CD14-positive monocyte (primary cell): Measurements from ENCODE around the gene UGT1A9. TPM values are rescaled to one million over a fixed set of nuclear protein-coding genes. Genes with fewer than 3 reads are reported as not detected.

Experiments used
- DNase-seq, 3 donors: peaks; one replicate each; pipeline ENCODE4 v3.0.0-alpha.2; 2011 to 2022
- H2AFZ ChIP-seq: 2 replicates; pipeline ENCODE4 v1.6.0; 2012; ENCODE audit warnings: mild to moderate bottlenecking, low read depth, low read length, inconsistent platforms; ENCODE audit not compliant: insufficient read depth, poor library complexity, severe bottlenecking
- H3K27ac ChIP-seq, 2 donors: 1 replicate in 1 of 2; 2 replicates in 1 of 2; pipeline ENCODE4 v1.5.1; 2012 to 2013; ENCODE audit warnings: low read length in 2 of 2, control low read depth in 1 of 2, inconsistent platforms in 1 of 2, low read depth in 1 of 2, mild to moderate bottlenecking in 1 of 2
- H3K27me3 ChIP-seq, 2 donors: one replicate each; pipeline versions ENCODE4 v1.6.0 to v1.6.1; 2011 to 2013; ENCODE audit warnings: low read length in 2 of 2; ENCODE audit not compliant: control insufficient read depth in 2 of 2, insufficient read depth in 2 of 2
- H3K36me3 ChIP-seq, 2 donors: replicated peaks in 1 of 2; 1 replicate in 1 of 2; 2 replicates in 1 of 2; pipeline versions ENCODE4 v1.5.1 to v1.6.1; 2012 to 2013; ENCODE audit warnings: low read length in 2 of 2, control low read depth in 1 of 2, inconsistent platforms in 1 of 2, mild to moderate bottlenecking in 1 of 2; ENCODE audit not compliant: insufficient read depth in 2 of 2, control insufficient read depth in 1 of 2
- H3K4me1 ChIP-seq, 2 donors: 1 replicate in 1 of 2; 2 replicates in 1 of 2; pipeline versions ENCODE4 v1.5.1 to v1.6.1; 2012 to 2013; ENCODE audit warnings: low read length in 2 of 2, control low read depth in 1 of 2, inconsistent platforms in 1 of 2, mild to moderate bottlenecking in 1 of 2, moderate library complexity in 1 of 2; ENCODE audit not compliant: insufficient read depth in 2 of 2, control insufficient read depth in 1 of 2
- H3K4me2 ChIP-seq: replicated peaks from 2 replicates; pipeline ENCODE3; 2012; ENCODE audit warnings: low read length, moderate library complexity, mild to moderate bottlenecking; ENCODE audit not compliant: poor library complexity, severe bottlenecking; ENCODE audit errors: extremely low read depth
- H3K4me3 ChIP-seq, 3 experiments: fragments of 200-600 bp in 1 of 3; sonication (generic) in 1 of 3; replicated peaks in 1 of 3; 1 replicate in 2 of 3; 2 replicates in 1 of 3; pipeline ENCODE4 v1.5.1; 2011 to 2013; ENCODE audit warnings: low read length in 3 of 3, mild to moderate bottlenecking in 3 of 3, control low read depth in 2 of 3, low read depth in 2 of 3, inconsistent platforms in 1 of 3, moderate library complexity in 1 of 3
- H3K79me2 ChIP-seq: 2 replicates; pipeline ENCODE4 v1.6.0; 2012; ENCODE audit warnings: mild to moderate bottlenecking, control low read depth, inconsistent platforms, low read length, moderate library complexity; ENCODE audit not compliant: insufficient read depth
- H3K9ac ChIP-seq: 2 replicates; pipeline ENCODE4 v1.6.0; 2017; ENCODE audit warnings: low read length, mild to moderate bottlenecking; ENCODE audit not compliant: insufficient read depth, poor library complexity, severe bottlenecking
- H3K9me3 ChIP-seq, 2 donors: replicated peaks in 1 of 2; 1 replicate in 1 of 2; 2 replicates in 1 of 2; pipeline versions ENCODE4 v1.5.1 to v1.6.1; 2012 to 2013; ENCODE audit warnings: low read length in 2 of 2, control low read depth in 1 of 2; ENCODE audit not compliant: control insufficient read depth in 1 of 2, insufficient read depth in 1 of 2
- H4K20me1 ChIP-seq: 2 replicates; pipeline ENCODE4 v1.6.0; 2012; ENCODE audit warnings: mild to moderate bottlenecking, low read length, control low read depth, moderate library complexity; ENCODE audit not compliant: insufficient read depth
- H3K27ac Mint-ChIP-seq, 7 donors: one replicate each; pipeline ENCODE4 v1.8.0; 2020; ENCODE audit warnings: mild to moderate bottlenecking in 7 of 7, mixed read lengths in 7 of 7, moderate library complexity in 6 of 7, inconsistent platforms in 2 of 7
- H3K27me3 Mint-ChIP-seq, 3 donors: one replicate each; pipeline ENCODE4 v1.8.0; 2021 to 2022; ENCODE audit warnings: low read depth in 3 of 3, mild to moderate bottlenecking in 3 of 3, mixed read lengths in 3 of 3, moderate library complexity in 3 of 3, inconsistent platforms in 1 of 3
- H3K36me3 Mint-ChIP-seq, 2 donors: one replicate each; pipeline ENCODE4 v1.8.0; 2020; ENCODE audit warnings: mixed read lengths in 2 of 2, inconsistent platforms in 1 of 2, mild to moderate bottlenecking in 1 of 2
- H3K4me1 Mint-ChIP-seq: one replicate; pipeline ENCODE4 v1.8.0; 2020; ENCODE audit warnings: mild to moderate bottlenecking, mixed read lengths
- H3K4me3 Mint-ChIP-seq, 2 donors: one replicate each; pipeline ENCODE4 v1.8.0; 2020; ENCODE audit warnings: mild to moderate bottlenecking in 2 of 2, mixed read lengths in 2 of 2, moderate library complexity in 1 of 2
- H3K9me3 Mint-ChIP-seq, 7 donors: one replicate each; pipeline ENCODE4 v1.8.0; 2020 to 2022; ENCODE audit warnings: mixed read lengths in 7 of 7, mild to moderate bottlenecking in 6 of 7, moderate library complexity in 6 of 7, inconsistent platforms in 2 of 7
- CTCF ChIP-seq: fragments of 200-600 bp; IDR thresholded peaks from one replicate; pipeline ENCODE4 v1.8.0; 2022; ENCODE audit warnings: antibody characterized with exemption, mild to moderate bottlenecking
- WGBS: methylation state at CpG from one replicate; pipeline ENCODE4 v1.1.5; 2013; ENCODE audit warnings: missing lambda C conversion rate; ENCODE audit not compliant: insufficient coverage; 5-methylcytosine and 5-hydroxymethylcytosine counted together
- intact Hi-C, 2 donors: fragments of 100-400 bp; cut with micrococcal nuclease; formaldehyde crosslinking; loops; one replicate each; pipeline versions ENCODE4 v1.15.0 to v1.15.1; 2023
- polyA plus RNA-seq, 3 donors: library from polyadenylated mRNA; depleted of rRNA in 1 of 3; unstranded in 2 of 3; stranded (reverse) in 1 of 3; fragments of 300-500 nt in 2 of 3; fragments of >200 nt in 1 of 3; fragmentation: Illumina TruSeq in 2 of 3; gene quantifications; 1 replicate in 2 of 3; 2 replicates in 1 of 3; pipeline ENCODE4 v1.2.3, GENCODE V29; 2012 to 2021

UGT1A9 gene
- polyA plus RNA-seq, 3 donors: not detected

DNA sequence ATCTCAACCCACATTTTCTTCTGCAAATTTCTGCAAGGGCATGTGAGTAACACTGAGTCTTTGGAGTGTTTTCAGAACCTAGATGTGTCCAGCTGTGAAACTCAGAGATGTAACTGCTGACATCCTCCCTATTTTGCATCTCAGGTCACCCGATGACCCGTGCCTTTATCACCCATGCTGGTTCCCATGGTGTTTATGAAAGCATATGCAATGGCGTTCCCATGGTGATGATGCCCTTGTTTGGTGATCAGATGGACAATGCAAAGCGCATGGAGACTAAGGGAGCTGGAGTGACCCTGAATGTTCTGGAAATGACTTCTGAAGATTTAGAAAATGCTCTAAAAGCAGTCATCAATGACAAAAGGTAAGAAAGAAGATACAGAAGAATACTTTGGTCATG is 96.4 kb downstream of the UGT1A9 start:
- Mint-ChIP-seq H3K4me1 (no peaks in the 10 kb centered on the region), H3K27ac (no peak overlapping the region), H3K27me3 (peaks cover 6 to 8% (median 6%) of the 10 kb centered on the region in 3 donors), H3K4me3 (no peak overlapping the region), H3K9me3 (peaks cover 0 to 5% (median 1%) of the 10 kb centered on the region in 7 donors), H3K36me3 (no peaks in the 10 kb centered on the region)
- no peaks in the 10 kb centered on the region for H4K20me1 ChIP-seq
- no peaks in the 10 kb centered on the region for H3K4me1 ChIP-seq
- intact Hi-C loops: no loop called here
- no peak for DNase-seq
- H3K79me2 ChIP-seq: no peaks in the 10 kb centered on the region
- no peak overlapping the region for H3K9ac ChIP-seq
- no peaks in the 10 kb centered on the region for H3K36me3 ChIP-seq
- H3K4me3 ChIP-seq: no peak overlapping the region
- H3K27ac ChIP-seq: no peak overlapping the region
- no peaks in the 10 kb centered on the region for H3K9me3 ChIP-seq
- H2AFZ ChIP-seq: no peak overlapping the region
- no peak overlapping the region for H3K4me2 ChIP-seq
- TF ChIP-seq CTCF: no peak
- no peaks in the 10 kb centered on the region for H3K27me3 ChIP-seq
- WGBS: 93% methylated on average over 4 of the region's 4 CpGs

- H3K36me3 ChIP-seq: no peaks in the 10 kb centered on the region
- no peak for TF ChIP-seq CTCF
- no peak overlapping the region for H3K4me3 ChIP-seq
- no peak for DNase-seq
- no peaks in the 10 kb centered on the region for H3K27me3 ChIP-seq
- Mint-ChIP-seq H3K36me3 (no peaks in the 10 kb centered on the region), H3K4me1 (no peaks in the 10 kb centered on the region), H3K4me3 (no peak overlapping the region), H3K9me3 (peaks cover 0 to 5% (median 1%) of the 10 kb centered on the region in 7 donors), H3K27ac (no peak overlapping the region), H3K27me3 (peaks cover 5 to 8% (median 6%) of the 10 kb centered on the region in 3 donors)
- H3K4me1 ChIP-seq: no peaks in the 10 kb centered on the region
- no peak overlapping the region for H3K27ac ChIP-seq
- H3K9me3 ChIP-seq: no peaks in the 10 kb centered on the region
- 98% methylated on average over 9 of the region's 9 CpGs for WGBS
- H3K79me2 ChIP-seq: no peaks in the 10 kb centered on the region
- no peak overlapping the region for H3K9ac ChIP-seq
- no peaks in the 10 kb centered on the region for H4K20me1 ChIP-seq
- H2AFZ ChIP-seq: no peak overlapping the region
- H3K4me2 ChIP-seq: no peak overlapping the region
- intact Hi-C loops: no loop called here
Measured at GRCh38 chr2:233769260-233769659, 97.6 kb downstream of the UGT1A9 start.
